DMS53 treated with DMSO at 0.1 percent for 48 hours (cell line): ENCODE data around the gene ZNF154.

Experiments
- DNase-seq: peaks from one replicate; lab custom pipeline; 2025; ENCODE audit not compliant: unreplicated experiment; lab: John Stamatoyannopoulos, UW

Gene ZNF154

DNA sequence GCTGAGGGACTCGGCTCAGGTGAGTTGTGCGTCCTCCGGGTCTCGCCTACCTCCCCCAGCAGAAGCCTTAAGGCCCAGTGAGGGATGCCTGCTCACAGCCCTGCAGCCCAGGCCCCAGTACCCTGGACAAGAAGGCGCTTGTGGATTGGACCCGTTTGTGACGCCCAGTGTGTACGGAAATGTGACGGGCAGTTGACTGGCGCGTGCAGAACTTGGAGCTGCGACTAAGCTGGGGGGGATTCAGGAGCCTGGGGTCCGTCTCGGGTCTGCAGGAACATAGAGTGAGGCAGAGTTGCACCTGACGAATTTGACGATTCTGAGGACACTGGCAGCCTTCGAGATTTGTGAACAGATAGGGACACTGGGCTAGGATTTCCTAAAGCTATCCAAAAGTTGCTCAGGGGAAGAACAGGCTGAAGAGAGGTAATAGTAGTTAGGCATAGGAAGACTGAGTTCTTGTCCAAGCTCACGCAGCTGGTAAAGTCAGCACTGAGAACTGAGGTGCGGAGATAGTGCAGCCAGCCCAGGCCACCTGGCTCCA lies 26.7 kb downstream of the ZNF154 start:
- DNase-seq, result no peak

DNA sequence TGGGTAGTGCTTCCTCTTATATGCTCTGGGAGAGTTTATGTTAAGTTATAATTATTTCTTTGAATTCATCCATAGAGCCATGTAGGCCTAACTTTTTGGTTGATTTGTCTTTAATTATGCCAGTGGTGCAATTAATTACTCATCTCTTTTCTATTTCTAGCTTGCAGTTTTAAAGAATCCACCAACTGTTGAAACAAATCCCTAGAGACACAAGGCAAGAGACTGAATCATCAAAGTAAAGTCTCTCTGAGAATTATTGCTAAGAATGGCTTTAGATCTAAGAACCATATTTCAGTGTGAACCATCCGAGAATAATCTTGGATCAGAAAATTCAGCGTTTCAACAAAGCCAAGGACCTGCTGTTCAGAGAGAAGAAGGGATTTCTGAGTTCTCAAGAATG lies 33.1 kb downstream of the ZNF154 start:
- DNase-seq, result no peak

DNA sequence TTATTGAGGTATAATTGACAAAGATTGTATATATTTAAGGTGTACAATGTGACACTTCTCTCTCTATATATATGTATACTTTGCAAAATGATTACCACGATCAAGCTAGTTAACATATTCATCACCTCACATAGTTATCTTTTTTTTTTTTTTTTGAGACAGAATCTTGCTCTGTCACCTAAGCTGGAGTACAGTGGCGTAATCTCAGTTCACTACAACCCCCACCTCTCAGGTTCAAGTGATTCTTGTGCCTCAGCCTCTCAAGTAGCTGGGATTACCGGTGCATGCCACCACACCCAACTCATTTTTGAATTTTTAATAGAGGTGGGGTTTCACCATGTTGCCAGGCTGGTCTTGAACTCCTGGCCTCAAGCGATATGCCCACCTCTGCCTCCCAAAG lies 36.5 kb downstream of the ZNF154 start:
- DNase-seq, result no peak

DNA sequence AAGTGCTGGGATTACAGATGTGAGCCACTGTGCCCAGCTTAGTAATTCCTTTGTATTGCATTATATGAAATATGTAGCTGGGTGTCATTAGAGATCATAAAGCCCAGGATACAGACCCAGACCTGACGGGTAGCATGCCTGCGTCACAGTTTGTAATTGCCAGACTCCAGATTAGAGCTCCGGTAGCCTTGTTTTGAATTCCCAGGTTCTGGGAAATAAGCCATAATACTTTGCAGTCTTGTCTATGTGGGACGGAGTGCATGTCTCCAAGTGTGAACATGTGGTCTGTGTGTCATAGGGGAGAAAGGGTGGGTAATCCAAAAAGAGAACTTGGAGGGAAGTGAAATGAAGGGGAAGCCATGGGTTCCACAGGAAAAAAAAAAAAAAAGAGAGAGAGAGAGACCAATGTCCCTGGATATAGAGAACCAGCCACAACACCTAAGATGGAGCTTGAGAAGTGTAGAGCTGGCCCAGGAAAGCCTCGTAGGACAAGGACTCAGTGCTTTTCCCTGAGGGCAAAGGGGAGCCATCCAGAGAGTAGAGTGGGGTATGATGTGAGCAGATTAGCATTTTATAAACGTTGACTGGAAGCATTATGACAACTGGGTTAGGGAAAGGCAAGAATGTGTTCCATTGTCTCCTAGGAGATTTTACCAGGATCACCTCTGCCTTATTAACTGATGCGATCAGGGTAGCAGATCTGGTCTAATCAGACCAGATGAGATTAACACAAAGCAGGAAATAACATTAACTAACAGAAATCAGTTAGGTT lies 37.7 kb downstream of the ZNF154 start:
- DNase-seq, result no peak

DNA sequence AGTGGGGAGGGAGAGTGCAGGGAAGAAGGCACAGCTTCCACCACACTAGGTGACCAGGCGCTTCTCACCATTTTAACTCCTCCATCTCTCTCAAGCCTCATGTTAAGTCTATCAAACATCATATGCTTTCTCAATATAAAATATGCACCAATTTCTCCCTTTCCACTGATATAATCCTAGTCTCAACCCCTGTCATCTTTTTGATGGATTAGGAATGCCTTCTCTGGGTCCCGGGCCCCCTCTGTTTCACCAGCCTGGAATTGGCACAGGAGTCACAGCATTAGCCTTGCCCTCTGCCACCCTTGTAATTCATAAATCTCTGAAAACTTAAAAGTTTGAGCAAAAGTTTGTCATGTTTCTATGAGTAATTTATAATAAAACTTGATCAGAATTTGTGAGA lies 40.4 kb downstream of the ZNF154 start, which contains the start of gene ZSCAN4:
TSS of gene ZSCAN4 (plus strand) at position 301 of the 400 bp plus-strand sequence. CDS start 7,211 bp downstream, outside the sequence.
- DNase-seq, result no peak

DNA sequence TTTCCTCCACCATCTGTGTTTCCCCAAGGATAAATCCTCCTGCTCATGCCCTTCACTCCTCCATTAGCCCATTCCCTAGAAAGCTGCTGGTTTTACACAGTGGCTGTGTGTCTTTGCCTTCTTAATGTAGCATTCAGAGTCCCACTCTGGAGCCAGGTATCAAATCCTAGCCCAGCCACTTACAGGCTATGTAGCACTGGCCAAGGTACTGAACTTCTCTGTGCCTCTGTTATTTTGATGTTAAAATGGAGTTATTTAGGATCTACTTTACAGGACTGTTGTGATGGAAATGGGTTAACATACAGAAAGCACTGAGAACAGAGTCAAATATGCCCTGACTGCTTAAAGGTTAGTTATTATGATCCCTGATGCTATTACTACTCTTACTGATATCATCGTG lies 41.8 kb downstream of the ZNF154 start:
- DNase-seq, result no peak

DNA sequence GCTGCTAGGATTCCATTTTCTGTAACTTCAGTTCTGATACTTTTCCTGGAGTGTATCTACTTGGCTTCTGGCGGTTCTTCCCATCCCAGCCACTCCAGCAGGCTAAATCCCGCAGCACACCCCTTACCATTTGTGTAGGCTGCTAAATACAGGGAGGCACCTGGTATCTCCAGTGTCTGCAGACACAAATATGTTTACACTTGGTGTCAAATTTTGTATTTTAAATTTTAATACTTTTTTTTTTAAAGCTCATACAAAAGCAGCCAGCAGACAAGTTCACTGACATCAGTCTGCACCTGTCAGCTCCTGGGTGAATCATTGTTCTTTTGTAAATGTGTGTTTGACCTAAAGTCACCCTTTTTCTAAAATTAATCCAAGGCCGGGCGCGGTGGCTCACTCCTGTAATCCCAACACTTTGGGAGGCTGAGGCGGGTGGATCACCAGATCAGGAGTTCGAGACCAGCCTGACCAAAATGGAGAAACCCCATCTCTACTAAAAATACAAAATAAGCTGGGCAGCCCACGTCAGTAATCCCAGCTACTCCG lies 43.7 kb downstream of the ZNF154 start:
- DNase-seq, result peak; percentile 45

DNA sequence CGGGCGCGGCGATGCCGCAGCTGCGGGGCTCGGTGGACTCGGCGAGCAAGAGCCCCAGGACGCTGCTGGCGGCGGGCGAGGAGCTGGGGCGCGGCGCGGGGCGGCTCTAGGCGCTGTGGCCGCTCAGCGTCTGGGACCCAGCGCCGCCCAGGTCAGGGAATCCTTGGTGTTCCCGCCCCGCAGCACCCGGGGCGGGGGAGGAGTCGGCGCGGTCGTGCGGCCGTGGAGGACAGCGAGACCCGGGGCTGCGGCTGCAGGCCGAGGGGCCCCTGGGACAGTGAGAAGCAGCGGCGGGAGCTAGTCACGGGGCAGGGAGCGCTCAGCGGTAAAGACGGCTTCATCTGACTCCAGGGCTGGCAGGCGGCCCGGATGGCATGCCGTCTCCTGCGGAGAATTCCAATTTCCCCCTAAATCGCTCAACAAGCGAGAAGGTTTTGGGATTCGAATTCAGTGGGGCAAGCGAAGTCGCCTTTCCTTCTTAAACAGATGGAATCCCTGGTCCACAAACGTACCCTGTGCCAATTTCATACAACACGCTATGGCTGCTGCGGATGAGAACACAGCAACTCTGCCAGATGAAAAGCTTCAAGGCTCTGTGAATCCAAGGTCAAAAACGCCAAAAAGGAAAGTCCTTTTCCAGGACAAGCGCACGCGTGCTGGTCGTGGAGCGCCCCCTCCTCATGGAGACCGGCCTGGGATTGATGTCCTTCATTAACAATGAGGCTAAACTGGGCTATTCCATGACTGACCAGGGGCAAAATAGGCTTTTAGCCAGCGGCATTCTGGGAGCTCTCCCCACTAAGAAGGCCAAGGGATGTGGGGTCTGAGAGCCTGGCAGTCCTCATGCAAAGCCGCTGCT lies 44.5 kb downstream of the ZNF154 start:
- DNase-seq, result peak; percentile 41

DNA sequence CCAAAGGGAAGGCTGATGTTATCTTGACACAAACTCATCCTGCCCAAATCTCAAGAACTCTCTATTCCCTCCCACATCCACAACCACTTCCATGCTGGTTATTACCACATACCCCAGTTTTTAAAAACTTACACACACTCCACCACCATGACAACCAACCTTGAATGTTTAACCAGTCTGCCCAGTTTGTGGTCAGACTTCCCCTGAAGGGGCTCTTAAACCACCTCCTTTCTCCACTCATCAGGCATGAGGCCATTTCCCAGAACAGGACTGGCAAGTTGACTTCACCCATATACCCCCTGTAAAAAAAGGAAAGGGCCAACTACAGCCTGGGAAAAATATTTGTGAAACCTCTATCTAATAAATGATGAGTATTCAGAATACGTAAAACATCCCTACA lies 52.7 kb downstream of the ZNF154 start:
- no peak for DNase-seq

DNA sequence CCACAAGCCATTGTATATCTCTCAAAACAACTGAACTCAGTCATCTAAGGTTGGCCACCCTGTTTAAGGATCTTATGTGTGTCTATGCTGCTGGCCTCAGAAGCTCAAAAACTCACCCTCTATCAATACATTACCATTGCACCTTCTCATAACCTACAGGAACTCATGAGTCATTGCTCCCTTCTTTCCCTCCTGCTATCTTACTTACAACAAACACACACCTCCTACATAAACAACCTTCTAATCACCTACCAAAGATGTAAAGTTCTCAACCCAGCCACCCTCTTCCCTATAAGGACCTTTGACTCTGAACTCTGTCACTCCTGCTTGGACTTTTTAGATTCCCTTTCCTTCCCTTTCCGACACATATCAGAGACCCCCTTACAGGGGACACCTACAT lies 53.6 kb downstream of the ZNF154 start:
- DNase-seq, result no peak

DNA sequence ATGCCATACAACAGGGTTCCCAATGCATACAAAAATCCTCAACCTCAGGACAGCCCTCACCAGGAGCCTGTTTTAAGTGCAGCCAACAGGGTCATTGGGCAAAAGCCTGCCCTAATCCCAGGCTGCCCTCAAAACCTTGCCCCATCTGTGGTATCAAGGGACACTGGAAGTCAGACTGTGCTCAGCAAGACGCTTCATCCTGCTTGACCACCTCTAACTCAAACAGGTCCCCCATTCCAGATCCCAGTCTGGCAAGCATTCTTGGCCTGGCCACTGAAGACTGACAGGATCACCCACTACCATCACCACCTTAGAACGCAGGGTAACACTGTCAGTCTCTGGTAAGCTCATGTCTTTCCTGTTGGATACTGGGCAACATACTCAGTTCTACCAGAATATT lies 55.3 kb downstream of the ZNF154 start:
- no peak for DNase-seq

DNA sequence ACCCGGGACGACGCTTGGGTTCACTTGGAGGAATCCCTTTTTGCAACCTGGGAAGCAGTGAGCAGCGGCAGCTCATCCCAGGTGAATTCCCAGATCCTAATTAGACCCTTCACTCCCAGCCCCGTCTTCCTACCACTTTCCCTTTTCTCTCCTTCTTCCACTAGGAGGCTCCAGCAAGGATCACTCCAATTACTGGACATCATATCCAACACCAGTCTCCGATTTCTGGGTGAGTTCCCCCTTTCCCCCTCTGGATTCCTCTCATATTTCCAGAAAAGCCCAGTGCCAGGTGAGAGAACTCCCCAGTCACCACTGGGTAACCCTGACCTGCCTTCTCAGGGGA lies 57.4 kb downstream of the ZNF154 start:
- no peak for DNase-seq

DNA sequence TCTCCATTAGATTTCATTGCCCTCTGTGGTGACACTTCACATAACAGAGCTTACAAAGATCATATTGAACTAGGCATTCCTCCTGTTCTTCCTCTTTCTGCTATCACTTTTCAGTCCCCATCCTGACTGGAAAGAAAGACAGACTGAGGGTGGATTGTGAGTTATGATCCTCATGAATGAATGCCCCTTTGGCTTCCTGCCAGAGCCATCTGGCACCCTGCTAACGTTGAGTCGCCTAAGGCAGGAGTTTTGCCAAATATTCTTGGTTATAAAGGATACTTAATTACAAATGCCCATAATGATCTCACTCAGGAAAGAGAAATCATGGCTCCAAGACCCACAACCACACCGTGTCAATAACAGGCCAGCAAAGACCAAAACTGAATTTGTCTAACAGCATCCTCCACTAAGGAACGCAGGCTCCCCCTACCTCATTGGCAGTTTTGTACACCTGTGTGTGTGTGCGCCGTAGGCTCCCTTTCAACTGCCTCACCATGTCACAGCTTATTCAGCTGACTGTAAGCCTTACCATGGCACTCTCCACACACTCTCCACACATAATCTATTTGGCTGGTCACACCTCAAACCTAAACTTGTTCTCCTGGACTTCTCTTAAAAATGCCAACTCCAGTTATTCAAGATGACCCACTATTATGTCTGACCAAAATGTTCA lies 60.5 kb downstream of the ZNF154 start:
- no peak for DNase-seq
